ENCODE results near the gene PDE6D.

PDE6D gene

DNA sequence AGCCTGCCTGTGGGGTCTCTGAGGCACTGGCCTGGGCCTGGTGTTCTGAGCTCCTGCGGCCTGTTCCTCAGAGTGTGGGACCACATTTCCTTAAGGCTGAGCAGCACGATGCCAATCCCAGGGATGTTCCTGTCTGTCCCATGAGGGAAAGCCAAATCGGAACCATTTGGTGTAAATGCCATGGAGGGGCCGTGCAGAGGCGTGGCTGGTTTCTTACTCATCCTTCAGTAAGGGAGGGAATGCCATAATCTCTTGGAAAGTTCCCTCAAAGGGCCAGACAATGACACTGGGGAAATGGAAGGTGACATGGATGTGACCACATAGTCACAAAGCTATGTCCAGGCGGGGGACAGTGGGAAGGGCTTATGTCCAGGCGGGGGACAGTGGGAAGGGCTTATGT is 87.1 kb downstream of the PDE6D start:
- DNase-seq, result no peak
- H3K4me1 ChIP-seq (ENCODE audit: control extremely low read depth in 1 of 4, control insufficient read depth in 4 of 4, insufficient read depth in 4 of 4, low read length in 3 of 4), result peaks cover 0 to 11% (median 5%) of the 10 kb centered on the region in 4 experiments
- no peaks in the 10 kb centered on the region for H3K36me3 ChIP-seq (ENCODE audit: control insufficient read depth in 4 of 4, insufficient read depth in 4 of 4, low read length in 3 of 4)
- 94% methylated on average over 5 of the region's 7 CpGs for WGBS (ENCODE audit: insufficient coverage)
- H3K9me3 ChIP-seq (ENCODE audit: control extremely low read depth in 1 of 5, control insufficient read depth in 4 of 5, insufficient read depth in 2 of 5, low read depth in 1 of 5, low read length in 4 of 5), result no peaks in the 10 kb centered on the region
- H3K27ac ChIP-seq (ENCODE audit: insufficient read depth in 1 of 2, low read depth in 1 of 2, low read length in 2 of 2, poor library complexity in 1 of 2, severe bottlenecking in 2 of 2), result no peak overlapping the region
- no peaks in the 10 kb centered on the region for H3K27me3 ChIP-seq (replicated peaks in 2 of 5; ENCODE audit: control insufficient read depth in 4 of 5, insufficient read depth in 5 of 5, low read length in 4 of 5)
- ChIA-PET CTCF (interaction anchor here (1.1 to 14.7 kb wide), 7 partner anchors 10 to 20 kb away, joined by 4 to 191 read pairs (median 9); partner anchors contain the start of gene PTMA), POLR2A (no interaction called here)
- H3K4me3 ChIP-seq (ENCODE audit: control insufficient read depth in 1 of 7, extremely low read depth in 1 of 7, insufficient read depth in 4 of 7, low read depth in 2 of 7, low read length in 6 of 7), result no peak overlapping the region

DNA sequence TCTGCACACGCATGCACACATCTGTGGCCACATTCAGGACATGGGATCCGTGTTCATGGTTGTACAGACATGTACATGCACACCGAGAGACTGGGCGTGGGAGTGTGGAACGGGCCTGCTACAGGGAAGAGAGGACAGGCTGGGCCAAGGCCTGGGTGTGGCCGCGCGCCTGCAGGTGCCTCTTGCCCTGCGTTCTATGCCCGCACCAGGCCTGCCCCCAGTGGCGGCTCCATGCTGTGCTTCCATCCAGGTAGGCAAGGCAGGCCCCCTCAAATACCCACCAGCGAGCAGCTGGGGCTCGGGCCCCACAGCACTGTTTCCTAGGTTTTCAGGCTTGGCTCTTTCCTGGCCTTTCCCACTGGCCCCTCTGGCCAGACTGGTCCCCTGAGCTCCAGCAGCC is 88.2 kb downstream of the PDE6D start:
- CTCF ChIA-PET, result interaction anchor here (1.1 to 14.7 kb wide), 5 partner anchors 9 to 21 kb away, joined by 6 to 191 read pairs (median 10); partner anchors contain the start of gene PTMA
- Histone ChIP-seq H3K4me1 (ENCODE audit: control extremely low read depth in 1 of 4, control insufficient read depth in 4 of 4, insufficient read depth in 4 of 4, low read length in 3 of 4) (peaks cover 0 to 11% (median 6%) of the 10 kb centered on the region in 4 experiments), H3K4me3 (ENCODE audit: control insufficient read depth in 1 of 7, extremely low read depth in 1 of 7, insufficient read depth in 4 of 7, low read depth in 2 of 7, low read length in 6 of 7) (no peak overlapping the region), H3K27ac (ENCODE audit: insufficient read depth in 1 of 2, low read depth in 1 of 2, low read length in 2 of 2, poor library complexity in 1 of 2, severe bottlenecking in 2 of 2) (no peak overlapping the region), H3K9me3 (ENCODE audit: control extremely low read depth in 1 of 5, control insufficient read depth in 4 of 5, insufficient read depth in 2 of 5, low read depth in 1 of 5, low read length in 4 of 5) (no peaks in the 10 kb centered on the region), H3K27me3 (replicated peaks in 2 of 5; ENCODE audit: control insufficient read depth in 4 of 5, insufficient read depth in 5 of 5, low read length in 4 of 5) (no peaks in the 10 kb centered on the region), H3K36me3 (ENCODE audit: control insufficient read depth in 4 of 4, insufficient read depth in 4 of 4, low read length in 3 of 4) (no peaks in the 10 kb centered on the region)
- DNase-seq, result no peak
- 94% methylated on average over 11 of the region's 13 CpGs for WGBS (ENCODE audit: insufficient coverage)
- POLR2A ChIA-PET, result no interaction called here

GRCh38 chr2:231691251-231691772 is 89.8 kb downstream of the PDE6D start:
- H3K4me1 ChIP-seq (ENCODE audit: control extremely low read depth in 1 of 4, control insufficient read depth in 4 of 4, insufficient read depth in 4 of 4, low read length in 3 of 4), result peaks cover 0 to 26% (median 17%) of the 10 kb centered on the region in 4 experiments
- H3K36me3 ChIP-seq (ENCODE audit: control insufficient read depth in 4 of 4, insufficient read depth in 4 of 4, low read length in 3 of 4), result no peaks in the 10 kb centered on the region
- 89% methylated on average over 9 of the region's 9 CpGs for WGBS (ENCODE audit: insufficient coverage)
- CTCF ChIA-PET, result interaction anchor here (0.6 to 14.7 kb wide), 6 partner anchors 9 to 80 kb away, joined by 3 to 191 read pairs (median 6); partner anchors contain the start of gene PTMA
- H3K9me3 ChIP-seq (ENCODE audit: control extremely low read depth in 1 of 5, control insufficient read depth in 4 of 5, insufficient read depth in 2 of 5, low read depth in 1 of 5, low read length in 4 of 5), result no peaks in the 10 kb centered on the region
- DNase-seq, result no peak
- H3K27ac ChIP-seq (ENCODE audit: insufficient read depth in 1 of 2, low read depth in 1 of 2, low read length in 2 of 2, poor library complexity in 1 of 2, severe bottlenecking in 2 of 2), result no peak overlapping the region
- POLR2A ChIA-PET, result no interaction called here
- H3K27me3 ChIP-seq (replicated peaks in 2 of 5; ENCODE audit: control insufficient read depth in 4 of 5, insufficient read depth in 5 of 5, low read length in 4 of 5), result no peaks in the 10 kb centered on the region
- no peak overlapping the region for H3K4me3 ChIP-seq (ENCODE audit: control insufficient read depth in 1 of 7, extremely low read depth in 1 of 7, insufficient read depth in 4 of 7, low read depth in 2 of 7, low read length in 6 of 7)

GRCh38 chr2:231689124-231689893 is 91.8 kb downstream of the PDE6D start:
- ChIA-PET CTCF (interaction anchor here (0.8 to 20.4 kb wide), 5 partner anchors 15 to 77 kb away, joined by 3 to 417 read pairs (median 107); partner anchors contain the start of gene PTMA), POLR2A (interaction anchor here (0.6 to 0.9 kb wide), 2 partner anchors 17 to 19 kb away, joined by 3 read pairs; partner anchors contain the start of gene PTMA)
- no peaks in the 10 kb centered on the region for H3K9me3 ChIP-seq (ENCODE audit: control extremely low read depth in 1 of 5, control insufficient read depth in 4 of 5, insufficient read depth in 2 of 5, low read depth in 1 of 5, low read length in 4 of 5)
- DNase-seq, result no peak
- H3K36me3 ChIP-seq (ENCODE audit: control insufficient read depth in 4 of 4, insufficient read depth in 4 of 4, low read length in 3 of 4), result no peaks in the 10 kb centered on the region
- H3K27ac ChIP-seq (ENCODE audit: insufficient read depth in 1 of 2, low read depth in 1 of 2, low read length in 2 of 2, poor library complexity in 1 of 2, severe bottlenecking in 2 of 2), result no peak overlapping the region
- no peak overlapping the region for H3K4me3 ChIP-seq (ENCODE audit: control insufficient read depth in 1 of 7, extremely low read depth in 1 of 7, insufficient read depth in 4 of 7, low read depth in 2 of 7, low read length in 6 of 7)
- 89% methylated on average over 12 of the region's 15 CpGs for WGBS (ENCODE audit: insufficient coverage)
- no peaks in the 10 kb centered on the region for H3K27me3 ChIP-seq (replicated peaks in 2 of 5; ENCODE audit: control insufficient read depth in 4 of 5, insufficient read depth in 5 of 5, low read length in 4 of 5)
- H3K4me1 ChIP-seq (ENCODE audit: control extremely low read depth in 1 of 4, control insufficient read depth in 4 of 4, insufficient read depth in 4 of 4, low read length in 3 of 4), result peaks cover 0 to 36% (median 17%) of the 10 kb centered on the region in 4 experiments

GRCh38 chr2:231688719-231689118 is 92.4 kb downstream of the PDE6D start:
- CTCF ChIA-PET, result interaction anchor here (1.2 to 20.4 kb wide), 5 partner anchors 14 to 77 kb away, joined by 3 to 417 read pairs (median 107); partner anchors contain the start of gene PTMA
- no peak overlapping the region for H3K27ac ChIP-seq (ENCODE audit: insufficient read depth in 1 of 2, low read depth in 1 of 2, low read length in 2 of 2, poor library complexity in 1 of 2, severe bottlenecking in 2 of 2)
- H3K27me3 ChIP-seq (replicated peaks in 2 of 5; ENCODE audit: control insufficient read depth in 4 of 5, insufficient read depth in 5 of 5, low read length in 4 of 5), result no peaks in the 10 kb centered on the region
- no peaks in the 10 kb centered on the region for H3K36me3 ChIP-seq (ENCODE audit: control insufficient read depth in 4 of 4, insufficient read depth in 4 of 4, low read length in 3 of 4)
- POLR2A ChIA-PET, result no interaction called here
- 96% methylated on average over 9 of the region's 17 CpGs for WGBS (ENCODE audit: insufficient coverage)
- DNase-seq, result no peak
- no peaks in the 10 kb centered on the region for H3K9me3 ChIP-seq (ENCODE audit: control extremely low read depth in 1 of 5, control insufficient read depth in 4 of 5, insufficient read depth in 2 of 5, low read depth in 1 of 5, low read length in 4 of 5)
- H3K4me1 ChIP-seq (ENCODE audit: control extremely low read depth in 1 of 4, control insufficient read depth in 4 of 4, insufficient read depth in 4 of 4, low read length in 3 of 4), result peaks cover 0 to 36% (median 17%) of the 10 kb centered on the region in 4 experiments
- no peak overlapping the region for H3K4me3 ChIP-seq (ENCODE audit: control insufficient read depth in 1 of 7, extremely low read depth in 1 of 7, insufficient read depth in 4 of 7, low read depth in 2 of 7, low read length in 6 of 7)

GRCh38 chr2:231687961-231688360 is 93.1 kb downstream of the PDE6D start:
- POLR2A ChIA-PET, result interaction anchor here (0.9 kb wide), 1 partner anchor 22 kb away, joined by 6 read pairs; no protein-coding TSS in a partner anchor
- H3K4me1 ChIP-seq (ENCODE audit: control extremely low read depth in 1 of 4, control insufficient read depth in 4 of 4, insufficient read depth in 4 of 4, low read length in 3 of 4), result peaks cover 0 to 31% (median 19%) of the 10 kb centered on the region in 4 experiments
- H3K9me3 ChIP-seq (ENCODE audit: control extremely low read depth in 1 of 5, control insufficient read depth in 4 of 5, insufficient read depth in 2 of 5, low read depth in 1 of 5, low read length in 4 of 5), result no peaks in the 10 kb centered on the region
- DNase-seq, result no peak
- 96% methylated on average over 4 of the region's 4 CpGs for WGBS (ENCODE audit: insufficient coverage)
- no peak overlapping the region for H3K27ac ChIP-seq (ENCODE audit: insufficient read depth in 1 of 2, low read depth in 1 of 2, low read length in 2 of 2, poor library complexity in 1 of 2, severe bottlenecking in 2 of 2)
- H3K36me3 ChIP-seq (ENCODE audit: control insufficient read depth in 4 of 4, insufficient read depth in 4 of 4, low read length in 3 of 4), result no peaks in the 10 kb centered on the region
- no peaks in the 10 kb centered on the region for H3K27me3 ChIP-seq (replicated peaks in 2 of 5; ENCODE audit: control insufficient read depth in 4 of 5, insufficient read depth in 5 of 5, low read length in 4 of 5)
- CTCF ChIA-PET, result interaction anchor here (0.6 to 20.4 kb wide), 5 partner anchors 13 to 37 kb away, joined by 3 to 417 read pairs (median 107); partner anchors contain the start of gene PTMA
- H3K4me3 ChIP-seq (ENCODE audit: control insufficient read depth in 1 of 7, extremely low read depth in 1 of 7, insufficient read depth in 4 of 7, low read depth in 2 of 7, low read length in 6 of 7), result peak overlapping the region in 1 of 7 experiments; percentile 70
